Breast epithelium (tissue), 4 donors: ENCODE measurements around the gene HSD17B11. TPM values are rescaled to one million over a fixed set of nuclear protein-coding genes. Genes with fewer than 3 reads are reported as not detected.
"Not testable (repeated sequence)": the region's sequence is repeated elsewhere in the genome, so short reads cannot be mapped to it uniquely, and the experiment has no call there.

Experiments used
- DNase-seq, 2 donors: peaks; one replicate each; pipeline ENCODE4 v3.0.0-alpha.2; 2019; ENCODE audit warnings: low spot score in 2 of 2
- H3K27ac ChIP-seq, 2 donors: fragments of 200-600 bp; sonication (generic) in 1 of 2; one replicate each; pipeline ENCODE4 v1.5.1; 2016 to 2019; ENCODE audit warnings: mild to moderate bottlenecking in 1 of 2
- H3K27me3 ChIP-seq, 2 donors: fragments of 200-600 bp; sonication (generic) in 1 of 2; one replicate each; pipeline versions ENCODE4 v1.5.1 to v1.6.0; 2017 to 2019; ENCODE audit warnings: control low read depth in 1 of 2, mild to moderate bottlenecking in 1 of 2
- H3K36me3 ChIP-seq: fragments of 200-600 bp; one replicate; pipeline ENCODE4 v1.5.1; 2019
- H3K4me1 ChIP-seq, 2 donors: fragments of 200-600 bp; sonication (generic); one replicate each; pipeline ENCODE4 v1.5.1; 2016 to 2019; ENCODE audit warnings: control low read depth in 1 of 2
- H3K4me3 ChIP-seq, 3 donors: fragments of 200-600 bp; sonication (generic); 1 replicate in 2 of 3; 2 replicates in 1 of 3; pipeline ENCODE4 v1.5.1; 2016 to 2019; ENCODE audit warnings: mild to moderate bottlenecking in 3 of 3, moderate library complexity in 2 of 3
- H3K9me3 ChIP-seq, 2 donors: fragments of 200-600 bp; sonication (generic) in 1 of 2; one replicate each; pipeline ENCODE4 v1.5.1; 2016 to 2019; ENCODE audit warnings: control low read depth in 1 of 2
- POLR2A ChIP-seq: fragments of 450-650 bp; IDR thresholded peaks from one replicate; pipeline ENCODE4 v1.6.1; 2016; ENCODE audit warnings: antibody characterized with exemption, mild to moderate bottlenecking, moderate library complexity
- POLR2AphosphoS5 ChIP-seq, 3 donors: sonication (generic); formaldehyde crosslinking; IDR thresholded peaks; one replicate each; pipeline ENCODE4 v1.6.1; 2017; ENCODE audit warnings: antibody characterized with exemption in 3 of 3
- intact Hi-C: fragments of 100-400 bp; cut with DNase I; formaldehyde crosslinking; loops from one replicate; pipeline ENCODE4 v1.15.1; 2023; ENCODE audit warnings: low total_unique reads
- total RNA-seq, 3 donors: library from RNA; depleted of rRNA; stranded (reverse); fragments of >200 nt; gene quantifications; one replicate each; pipeline ENCODE4 v1.1.0, GENCODE V29; 2016
- TF ChIP-seq, protein P1 (sequence below), 3 donors: fragments of 450-650 bp; IDR thresholded peaks; one replicate each; pipeline ENCODE4 v1.5.1; 2016 to 2017; ENCODE audit warnings: antibody characterized with exemption in 3 of 3, mild to moderate bottlenecking in 3 of 3, moderate library complexity in 3 of 3

Gene HSD17B11
- total RNA-seq, 3 donors from 2014 or later = 48.7 to 95.7 (median 54.1) TPM

DNA sequence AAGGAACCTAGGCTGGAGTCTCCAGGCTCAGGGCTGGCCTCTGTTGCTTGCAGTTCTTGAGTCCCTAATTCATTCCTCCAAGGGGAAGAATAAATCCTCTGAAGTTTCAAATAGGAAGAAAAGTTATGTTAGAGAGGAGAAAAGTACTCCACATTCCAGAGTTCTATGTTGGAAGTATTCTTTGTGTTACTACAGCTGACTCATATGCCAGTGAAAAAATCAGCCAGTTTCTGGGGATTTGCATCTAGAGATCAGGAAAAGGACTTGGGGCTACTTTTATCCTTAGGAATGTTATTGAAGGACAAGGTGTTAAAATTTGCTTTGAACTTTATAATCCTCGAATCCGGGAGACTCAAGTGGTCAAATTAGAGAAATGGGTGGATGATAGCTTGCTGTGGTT lies 19.7 kb upstream of the HSD17B11 start:
- Histone ChIP-seq H3K4me3 (no peak overlapping the region), H3K9me3 (no peaks in the 10 kb centered on the region), H3K4me1 (no peaks in the 10 kb centered on the region), H3K27me3 (peaks cover 0 to 6% of the 10 kb centered on the region in 2 donors), H3K36me3 (no peaks in the 10 kb centered on the region), H3K27ac (no peak overlapping the region)
- intact Hi-C loops = no loop called here
- no peak for DNase-seq
- TF ChIP-seq POLR2A = no peak

DNA sequence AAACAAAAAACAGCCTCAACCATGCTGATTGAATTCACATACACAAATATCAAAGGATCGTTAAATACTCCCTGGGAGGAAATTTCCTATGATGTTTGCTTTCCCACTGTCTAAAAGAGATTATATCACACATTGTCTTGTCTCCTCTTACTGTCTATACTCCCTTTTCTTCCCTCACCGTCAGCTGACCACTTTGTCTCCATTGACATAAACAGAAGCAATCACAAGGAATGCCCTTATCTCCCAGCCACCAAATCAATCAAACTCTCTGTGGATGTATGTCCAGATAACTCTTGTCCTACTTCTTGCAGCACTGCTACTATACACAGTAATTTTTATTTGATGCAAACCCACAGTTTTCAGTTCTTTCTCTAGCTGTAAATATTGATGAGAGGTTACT lies 19.2 kb upstream of the HSD17B11 start:
- intact Hi-C loops = no loop called here
- DNase-seq = no peak
- no peak overlapping the region for H3K4me3 ChIP-seq
- TF ChIP-seq POLR2A = no peak
- TF ChIP-seq, protein P1, sequence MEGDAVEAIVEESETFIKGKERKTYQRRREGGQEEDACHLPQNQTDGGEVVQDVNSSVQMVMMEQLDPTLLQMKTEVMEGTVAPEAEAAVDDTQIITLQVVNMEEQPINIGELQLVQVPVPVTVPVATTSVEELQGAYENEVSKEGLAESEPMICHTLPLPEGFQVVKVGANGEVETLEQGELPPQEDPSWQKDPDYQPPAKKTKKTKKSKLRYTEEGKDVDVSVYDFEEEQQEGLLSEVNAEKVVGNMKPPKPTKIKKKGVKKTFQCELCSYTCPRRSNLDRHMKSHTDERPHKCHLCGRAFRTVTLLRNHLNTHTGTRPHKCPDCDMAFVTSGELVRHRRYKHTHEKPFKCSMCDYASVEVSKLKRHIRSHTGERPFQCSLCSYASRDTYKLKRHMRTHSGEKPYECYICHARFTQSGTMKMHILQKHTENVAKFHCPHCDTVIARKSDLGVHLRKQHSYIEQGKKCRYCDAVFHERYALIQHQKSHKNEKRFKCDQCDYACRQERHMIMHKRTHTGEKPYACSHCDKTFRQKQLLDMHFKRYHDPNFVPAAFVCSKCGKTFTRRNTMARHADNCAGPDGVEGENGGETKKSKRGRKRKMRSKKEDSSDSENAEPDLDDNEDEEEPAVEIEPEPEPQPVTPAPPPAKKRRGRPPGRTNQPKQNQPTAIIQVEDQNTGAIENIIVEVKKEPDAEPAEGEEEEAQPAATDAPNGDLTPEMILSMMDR (IDR thresholded peaks at IDR 0.05) = no peak
- no peak for TF ChIP-seq POLR2AphosphoS5 (IDR thresholded peaks at IDR 0.05)
- H3K36me3 ChIP-seq = no peaks in the 10 kb centered on the region
- H3K27me3 ChIP-seq = peaks cover 0 to 6% of the 10 kb centered on the region in 2 donors
- no peaks in the 10 kb centered on the region for H3K9me3 ChIP-seq
- H3K4me1 ChIP-seq = no peaks in the 10 kb centered on the region
- no peak overlapping the region for H3K27ac ChIP-seq

DNA sequence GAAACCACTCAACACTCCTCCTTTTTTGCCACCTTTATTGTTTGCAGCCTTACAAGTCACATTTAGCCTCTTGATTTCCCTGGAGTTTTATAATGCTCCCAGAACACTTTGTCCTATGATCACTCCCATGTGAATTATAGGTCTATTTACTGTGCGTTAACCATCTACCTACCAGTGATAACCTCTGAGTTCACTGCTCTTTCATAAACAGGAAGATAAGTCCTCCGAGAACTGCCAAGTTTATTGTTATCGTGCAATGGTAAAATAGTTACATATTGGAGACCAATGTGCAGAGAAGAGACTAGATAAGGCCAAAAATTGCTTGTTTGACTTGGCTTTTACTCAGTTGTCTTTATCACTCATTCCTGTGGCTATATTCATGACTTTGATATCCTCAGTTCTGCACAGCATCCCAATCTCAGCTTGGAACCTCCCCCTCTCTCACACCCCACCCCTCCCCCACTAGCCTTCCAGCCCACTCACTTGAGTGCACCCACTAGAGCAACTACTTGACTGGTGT lies 18.5 kb upstream of the HSD17B11 start:
- no peak for TF ChIP-seq POLR2A
- TF ChIP-seq POLR2AphosphoS5 (IDR thresholded peaks at IDR 0.05) = no peak
- TF ChIP-seq, protein P1 (IDR thresholded peaks at IDR 0.05) = no peak
- no peak for DNase-seq
- no peak overlapping the region for H3K27ac ChIP-seq
- H3K9me3 ChIP-seq = no peaks in the 10 kb centered on the region
- H3K4me1 ChIP-seq = no peaks in the 10 kb centered on the region
- intact Hi-C loops = no loop called here
- peaks cover 0 to 6% of the 10 kb centered on the region in 2 donors for H3K27me3 ChIP-seq
- H3K4me3 ChIP-seq = no peak overlapping the region
- H3K36me3 ChIP-seq = no peaks in the 10 kb centered on the region

DNA sequence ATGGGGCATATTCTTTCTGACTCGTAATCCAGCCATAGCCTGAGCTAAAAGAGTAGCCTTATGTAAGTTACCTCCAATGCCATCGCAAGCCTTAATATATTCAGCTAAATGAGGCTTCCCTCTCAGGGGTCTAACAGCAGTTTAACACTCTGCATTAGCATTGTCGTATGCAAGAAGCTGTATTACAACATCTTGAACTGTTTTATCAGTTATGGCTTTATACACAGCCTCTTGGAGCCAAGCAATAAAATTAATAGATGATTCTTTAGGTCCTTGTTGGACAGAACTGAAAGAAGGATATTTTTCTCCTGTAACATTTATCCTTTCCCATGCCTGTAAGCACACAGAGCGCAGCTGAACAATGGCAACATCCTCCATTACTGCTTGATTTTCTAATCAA lies 15.9 kb upstream of the HSD17B11 start:
- intact Hi-C loops, H3K9me3 ChIP-seq, H3K4me1 ChIP-seq, H3K36me3 ChIP-seq, H3K27me3 ChIP-seq, DNase-seq, H3K4me3 ChIP-seq, H3K27ac ChIP-seq: not testable (repeated sequence)

DNA sequence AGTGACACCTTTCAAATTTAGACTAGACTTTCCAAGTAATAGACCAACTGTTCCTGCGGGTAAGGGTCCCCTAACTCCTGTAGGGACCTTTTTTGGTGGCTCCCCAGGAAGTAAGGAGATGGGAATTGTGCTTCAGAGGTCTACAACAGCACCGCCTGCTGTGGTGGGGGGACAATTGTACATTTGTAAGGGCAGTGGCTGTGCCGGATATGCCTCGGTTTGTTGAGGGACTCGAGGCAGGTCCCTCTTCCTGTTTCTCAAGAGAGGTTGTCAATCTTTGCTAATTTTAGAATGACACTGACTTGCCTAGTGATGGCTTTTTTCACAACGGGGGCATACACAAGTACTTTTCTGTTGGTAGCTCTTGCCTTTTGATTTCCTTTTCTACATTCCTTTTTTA lies 15.5 kb upstream of the HSD17B11 start:
- DNase-seq = no peak
- intact Hi-C loops = no loop called here

DNA sequence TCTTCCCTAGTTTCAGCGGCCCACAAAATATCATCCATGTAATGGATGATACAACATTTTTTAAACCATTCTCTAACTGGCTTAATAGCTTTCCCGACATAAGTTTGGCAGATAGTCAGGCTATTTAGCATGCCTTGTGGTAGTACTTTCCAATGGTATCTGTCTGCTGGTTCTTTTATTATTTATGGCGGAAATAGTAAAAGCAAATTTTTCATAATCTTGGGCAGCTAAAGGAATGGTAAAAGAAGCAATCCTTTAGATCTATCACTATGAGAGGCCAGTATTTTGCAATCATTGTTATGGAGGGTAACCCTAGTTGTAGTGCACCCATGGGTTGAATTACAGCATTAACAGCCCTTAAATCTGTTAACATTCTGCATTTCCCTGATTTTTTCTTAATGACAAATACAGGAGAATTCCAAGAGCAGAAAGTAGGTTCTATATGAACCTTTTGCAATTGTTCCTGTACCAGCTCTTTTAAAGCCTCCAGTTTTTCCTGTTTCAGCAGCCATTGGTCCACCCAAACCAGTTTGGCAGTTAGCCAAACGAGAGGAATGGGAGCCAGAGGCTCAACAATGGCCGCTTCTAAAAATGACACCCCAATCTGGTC lies 14.3 kb upstream of the HSD17B11 start:
- no peak for TF ChIP-seq POLR2AphosphoS5 (IDR thresholded peaks at IDR 0.05)
- TF ChIP-seq POLR2A = no peak
- TF ChIP-seq, protein P1 (IDR thresholded peaks at IDR 0.05) = no peak
- intact Hi-C loops = no loop called here

More for the DNA sequence above, 15.5 kb upstream of the HSD17B11 start:
- Histone ChIP-seq H3K27ac (no peak overlapping the region), H3K36me3 (no peaks in the 10 kb centered on the region), H3K27me3 (peaks cover 0 to 6% of the 10 kb centered on the region in 2 donors), H3K9me3 (no peaks in the 10 kb centered on the region), H3K4me1 (no peaks in the 10 kb centered on the region), H3K4me3 (no peak overlapping the region)
- TF ChIP-seq POLR2A = no peak
- TF ChIP-seq, protein P1 (IDR thresholded peaks at IDR 0.05) = no peak
- no peak for TF ChIP-seq POLR2AphosphoS5 (IDR thresholded peaks at IDR 0.05)

DNA sequence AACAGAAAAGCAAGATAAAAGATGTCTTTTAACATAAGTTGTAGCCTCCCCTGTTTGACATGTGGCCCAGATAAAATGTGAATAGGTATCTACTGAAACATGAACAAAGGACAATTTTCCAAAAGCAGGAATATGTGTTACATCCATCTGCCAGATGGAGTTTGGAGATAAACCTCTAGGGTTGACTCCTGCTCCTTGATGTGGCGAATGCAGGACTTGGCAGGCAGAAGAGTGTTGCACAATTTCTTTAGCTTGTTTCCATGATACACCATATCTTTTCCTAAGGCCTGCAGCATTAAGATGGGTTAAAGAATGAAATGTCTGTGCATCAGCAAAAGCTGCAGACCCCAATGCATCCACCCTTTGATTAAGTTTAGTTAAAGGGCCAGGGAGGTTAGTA lies 12.7 kb upstream of the HSD17B11 start:
- H3K27me3 ChIP-seq, H3K4me1 ChIP-seq, H3K27ac ChIP-seq, H3K4me3 ChIP-seq, intact Hi-C loops, DNase-seq, H3K9me3 ChIP-seq, H3K36me3 ChIP-seq: not testable (repeated sequence)

More for the DNA sequence above, 14.3 kb upstream of the HSD17B11 start:
- no peak for DNase-seq
- Histone ChIP-seq H3K27ac (no peak overlapping the region), H3K36me3 (no peaks in the 10 kb centered on the region), H3K9me3 (no peaks in the 10 kb centered on the region), H3K4me3 (no peak overlapping the region), H3K4me1 (no peaks in the 10 kb centered on the region), H3K27me3 (peaks cover 0 to 6% of the 10 kb centered on the region in 2 donors)
